Peyer's patch (tissue), 4 donors: ENCODE data around the gene ANKFY1. TPM values are rescaled to one million over a fixed set of nuclear protein-coding genes. Genes with fewer than 3 reads are reported as not detected.

Experiments used
- DNase-seq, 3 donors: peaks; one replicate each; pipeline ENCODE4 v3.0.0-alpha.2; 2017 to 2019
- H3K27ac ChIP-seq, 4 donors: fragments of 200-600 bp; sonication (generic); one replicate each; pipeline ENCODE4 v1.5.1; 2016 to 2019
- H3K27me3 ChIP-seq, 2 donors: fragments of 200-600 bp; sonication (generic); one replicate each; pipeline ENCODE4 v1.5.1; 2019
- H3K36me3 ChIP-seq, 3 donors: fragments of 200-600 bp; sonication (generic); one replicate each; pipeline ENCODE4 v1.5.1; 2016 to 2019
- H3K4me1 ChIP-seq, 4 donors: fragments of 200-600 bp; sonication (generic); one replicate each; pipeline ENCODE4 v1.5.1; 2016 to 2019
- H3K4me3 ChIP-seq, 4 donors: fragments of 200-600 bp; sonication (generic); 1 replicate in 3 of 4; 2 replicates in 1 of 4; pipeline ENCODE4 v1.5.1; 2016 to 2019; ENCODE audit warnings: mild to moderate bottlenecking in 1 of 4
- H3K9me3 ChIP-seq, 4 donors: fragments of 200-600 bp; sonication (generic); one replicate each; pipeline ENCODE4 v1.5.1; 2016 to 2019; ENCODE audit warnings: mild to moderate bottlenecking in 1 of 4
- CTCF ChIP-seq, 6 experiments: fragments of 450-650 bp in 4 of 6; fragments of 200-600 bp in 2 of 6; sonication (generic) in 1 of 6; IDR thresholded peaks; one replicate each; pipeline ENCODE4 v1.5.1; 2017 to 2019; ENCODE audit warnings: antibody characterized with exemption in 6 of 6, mild to moderate bottlenecking in 3 of 6, moderate library complexity in 1 of 6
- POLR2A ChIP-seq, 2 donors: fragments of 450-650 bp; IDR thresholded peaks; one replicate each; pipeline ENCODE4 v1.5.1; 2017; ENCODE audit warnings: antibody characterized with exemption in 2 of 2, mild to moderate bottlenecking in 2 of 2, moderate library complexity in 2 of 2
- total RNA-seq, 4 donors: library from RNA; depleted of rRNA; stranded (reverse); fragments of >200 nt; gene quantifications; one replicate each; pipeline ENCODE4 v1.1.0, GENCODE V29; 2016

The ANKFY1 gene
- total RNA-seq, 4 donors from 2014 or later: 40.8 to 57.1 (median 48.5) TPM

DNA sequence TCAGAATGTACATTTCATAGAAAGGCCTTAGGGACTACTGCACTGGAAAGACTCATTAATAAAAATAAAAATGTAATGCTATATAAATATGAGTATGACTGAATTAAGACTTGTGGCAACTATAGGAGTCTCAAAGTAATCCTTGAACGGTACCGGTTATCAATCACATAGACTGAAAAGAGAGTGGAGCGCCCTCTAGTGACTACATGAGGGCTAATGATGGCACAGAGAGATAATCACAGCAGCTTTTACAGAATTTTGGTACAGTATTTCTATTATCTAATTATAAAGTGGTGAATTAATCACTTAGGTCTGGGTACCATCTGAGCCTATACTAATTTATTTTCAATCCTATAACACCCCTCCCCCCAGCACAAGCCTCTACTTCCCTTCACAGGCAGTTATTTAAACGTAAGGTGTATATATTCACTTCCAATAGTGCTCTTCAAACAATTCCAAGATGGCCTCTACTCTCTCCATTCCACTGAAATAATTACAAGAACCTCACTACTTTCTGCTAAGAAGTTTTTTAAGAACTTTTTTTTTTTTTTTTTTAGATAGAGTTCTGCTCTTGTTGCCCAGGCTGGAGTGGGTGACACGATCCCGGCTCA, 40.7 kb upstream of the ANKFY1 start:
- H3K36me3 ChIP-seq: peaks cover 0 to 17% (median 0%) of the 10 kb centered on the region in 3 donors
- peak in 2 of 3 donors; percentile 56 to 80 for DNase-seq
- H3K4me1 ChIP-seq: peaks cover 0 to 9% (median 0%) of the 10 kb centered on the region in 4 donors
- H3K9me3 ChIP-seq: no peaks in the 10 kb centered on the region
- H3K27me3 ChIP-seq: no peaks in the 10 kb centered on the region
- TF ChIP-seq CTCF (IDR thresholded peaks at IDR 0.05): peak; percentile 44 to 77 (median 68)
- no peak for TF ChIP-seq POLR2A (IDR thresholded peaks at IDR 0.05)
- H3K27ac ChIP-seq: no peak overlapping the region
- no peak overlapping the region for H3K4me3 ChIP-seq

- peaks cover 0 to 4% (median 0%) of the 10 kb centered on the region in 4 donors for H3K4me1 ChIP-seq
- TF ChIP-seq CTCF (IDR thresholded peaks at IDR 0.05) (no peak), POLR2A (IDR thresholded peaks at IDR 0.05) (no peak)
- H3K36me3 ChIP-seq: peaks cover 0 to 13% (median 0%) of the 10 kb centered on the region in 3 donors
- DNase-seq: no peak
- H3K27me3 ChIP-seq: no peaks in the 10 kb centered on the region
- H3K9me3 ChIP-seq: no peaks in the 10 kb centered on the region
- H3K4me3 ChIP-seq: no peak overlapping the region
- no peak overlapping the region for H3K27ac ChIP-seq
These were observed 37.3 kb upstream of the ANKFY1 start for GRCh38 chr17:4301066-4301465.

- H3K27me3 ChIP-seq: no peaks in the 10 kb centered on the region
- DNase-seq: no peak
These were observed 33.6 kb upstream of the ANKFY1 start for GRCh38 chr17:4297351-4297750.

DNA sequence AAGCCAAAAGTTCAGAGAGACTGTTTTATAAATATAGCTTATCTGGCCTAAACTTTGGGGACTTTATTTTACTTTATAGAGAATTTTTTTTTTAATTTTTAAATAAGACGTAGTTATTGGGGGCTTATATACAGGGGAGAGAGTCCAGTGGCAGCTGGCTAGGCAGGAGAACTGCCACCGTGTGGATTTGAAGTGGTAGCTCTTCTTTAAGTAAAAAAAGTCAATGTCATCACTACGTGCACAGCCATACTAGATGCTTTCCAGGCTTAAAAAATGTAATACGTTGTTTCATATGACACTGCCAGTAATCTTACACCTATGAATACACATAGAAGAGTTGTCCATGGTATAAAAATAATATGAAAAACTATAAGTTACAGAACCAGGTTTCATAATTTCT, 31.9 kb upstream of the ANKFY1 start:
- Histone ChIP-seq H3K4me3 (no peak overlapping the region), H3K4me1 (no peaks in the 10 kb centered on the region), H3K27me3 (no peaks in the 10 kb centered on the region), H3K27ac (no peak overlapping the region), H3K9me3 (no peaks in the 10 kb centered on the region), H3K36me3 (peaks cover 0 to 17% (median 0%) of the 10 kb centered on the region in 3 donors)
- DNase-seq: no peak
- TF ChIP-seq CTCF (IDR thresholded peaks at IDR 0.05) (no peak), POLR2A (IDR thresholded peaks at IDR 0.05) (no peak)

More at GRCh38 chr17:4297351-4297750, 33.6 kb upstream of the ANKFY1 start:
- Histone ChIP-seq H3K36me3 (peaks cover 0 to 11% (median 0%) of the 10 kb centered on the region in 3 donors), H3K27ac (no peak overlapping the region), H3K4me1 (no peaks in the 10 kb centered on the region), H3K4me3 (no peak overlapping the region), H3K9me3 (no peaks in the 10 kb centered on the region)
- TF ChIP-seq POLR2A (IDR thresholded peaks at IDR 0.05): no peak
- no peak for TF ChIP-seq CTCF (IDR thresholded peaks at IDR 0.05)

DNA sequence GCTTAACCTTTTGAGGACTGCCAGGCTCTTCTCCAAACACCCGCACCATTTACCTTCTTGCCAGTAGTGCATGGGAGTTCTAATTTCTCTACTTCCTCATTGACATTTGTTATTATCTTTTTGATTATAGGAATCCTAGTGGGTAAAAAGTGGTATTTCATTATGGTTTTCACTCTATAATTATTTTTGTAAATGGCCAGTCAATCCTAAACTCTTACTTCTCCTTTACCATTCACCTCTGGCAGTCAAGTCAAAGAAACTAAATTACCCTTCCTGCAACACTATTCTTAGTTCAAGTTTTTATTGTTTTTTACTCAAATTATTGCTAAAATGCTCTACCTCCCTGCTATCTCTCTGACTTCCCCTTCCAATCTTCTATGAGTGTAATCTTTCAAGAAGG, 29.8 kb upstream of the ANKFY1 start:
- Histone ChIP-seq H3K36me3 (peaks cover 0 to 22% (median 0%) of the 10 kb centered on the region in 3 donors), H3K27ac (no peak overlapping the region), H3K27me3 (no peaks in the 10 kb centered on the region), H3K4me1 (no peaks in the 10 kb centered on the region), H3K4me3 (no peak overlapping the region), H3K9me3 (no peaks in the 10 kb centered on the region)
- DNase-seq: no peak
- peak in 1 of 6 experiments; percentile 9 for TF ChIP-seq CTCF (IDR thresholded peaks at IDR 0.05)
- TF ChIP-seq POLR2A (IDR thresholded peaks at IDR 0.05): no peak
